ENCODE data around the gene MINK1. TPM values are rescaled to one million over a fixed set of nuclear protein-coding genes. Genes with fewer than 3 reads are reported as not detected.

MINK1 gene
- total and polyA plus RNA-seq, 2 donors (not counting 1 experiment from before 2014, with no cell fraction given) = 109 to 160 TPM

DNA sequence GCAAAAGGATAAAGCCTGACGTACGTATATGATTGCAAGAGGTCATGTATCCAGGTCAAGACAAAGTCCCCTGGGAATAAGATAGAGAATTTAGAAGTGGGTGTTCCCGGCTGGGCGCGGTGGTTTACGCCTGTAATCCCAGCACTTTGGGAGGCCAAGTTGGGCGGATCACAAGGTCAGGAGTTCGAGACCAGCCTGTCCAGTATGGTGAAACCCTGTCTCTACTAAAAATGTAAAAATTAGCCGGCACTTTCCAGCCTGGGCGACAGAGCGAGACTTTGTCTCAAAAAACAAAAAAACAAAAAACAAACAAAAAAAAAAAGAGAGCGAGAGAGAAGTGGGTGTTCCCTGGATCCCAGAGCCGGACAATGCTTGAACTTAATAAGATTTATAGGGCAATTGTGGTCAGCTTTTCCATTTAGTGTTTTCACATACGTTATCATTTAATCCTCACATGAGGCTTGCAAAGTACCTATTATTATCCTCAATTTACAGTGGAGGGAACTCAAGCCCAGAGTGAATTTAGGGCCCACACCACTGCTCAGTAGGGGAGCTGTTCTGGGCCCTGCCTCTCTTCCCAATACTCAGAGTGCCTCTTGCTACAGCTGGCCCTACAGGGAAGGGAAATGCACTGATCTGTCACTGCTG, 44.9 kb upstream of the MINK1 start:
- no peak overlapping the region for H3K4me3 ChIP-seq (ENCODE audit: control extremely low read depth in 1 of 5, extremely low read depth in 1 of 5, insufficient read depth in 1 of 5, low read depth in 2 of 5, low read length in 4 of 5)
- ChIA-PET POLR2A (interaction anchor here (0.8 kb wide), 1 partner anchor 20 kb away, joined by 3 read pairs; no protein-coding TSS in a partner anchor), CTCF (interaction anchor here (0.7 to 3.2 kb wide), 5 partner anchors 14 to 114 kb away, joined by 3 to 36 read pairs (median 4); partner anchors contain the start of genes ARRB2, C17orf114 and CHRNE)
- H3K79me2 ChIP-seq (ENCODE audit: control insufficient read depth, insufficient read depth, low read length) = no peaks in the 10 kb centered on the region
- H3K4me1 ChIP-seq (ENCODE audit: control insufficient read depth in 2 of 2, insufficient read depth in 2 of 2, low read length in 2 of 2) = peaks cover 28 to 34% of the 10 kb centered on the region in 2 donors
- 93% methylated on average over 6 of the region's 14 CpGs for WGBS (ENCODE audit: insufficient coverage)
- no peak overlapping the region for H3K4me2 ChIP-seq (replicated peaks; ENCODE audit: low read depth, low read length, poor library complexity, severe bottlenecking)
- no peak overlapping the region for H3K27ac Mint-ChIP-seq
- H2AFZ ChIP-seq (ENCODE audit: insufficient read depth, low read depth, low read length, poor library complexity, severe bottlenecking) = no peak overlapping the region
- no peak overlapping the region for H3K9ac ChIP-seq (ENCODE audit: low read length)
- H3K4me1 Mint-ChIP-seq = peaks cover 30% of the 10 kb centered on the region
- no peaks in the 10 kb centered on the region for H3K36me3 ChIP-seq (replicated peaks in 1 of 2; ENCODE audit: control extremely low read depth in 1 of 2, control insufficient read depth in 1 of 2, extremely low read depth in 1 of 2, insufficient read depth in 2 of 2, low read length in 1 of 2)
- no peaks in the 10 kb centered on the region for H4K20me1 ChIP-seq (ENCODE audit: control insufficient read depth, insufficient read depth, low read length, poor library complexity, severe bottlenecking)
- H3K27me3 Mint-ChIP-seq = peaks cover 31% of the 10 kb centered on the region
- H3K9me3 ChIP-seq (ENCODE audit: control extremely low read depth in 1 of 3, control insufficient read depth in 2 of 3, insufficient read depth in 1 of 3, low read length in 2 of 3) = peaks cover 0 to 27% (median 0%) of the 10 kb centered on the region in 3 donors
- TF ChIP-seq, protein P1, sequence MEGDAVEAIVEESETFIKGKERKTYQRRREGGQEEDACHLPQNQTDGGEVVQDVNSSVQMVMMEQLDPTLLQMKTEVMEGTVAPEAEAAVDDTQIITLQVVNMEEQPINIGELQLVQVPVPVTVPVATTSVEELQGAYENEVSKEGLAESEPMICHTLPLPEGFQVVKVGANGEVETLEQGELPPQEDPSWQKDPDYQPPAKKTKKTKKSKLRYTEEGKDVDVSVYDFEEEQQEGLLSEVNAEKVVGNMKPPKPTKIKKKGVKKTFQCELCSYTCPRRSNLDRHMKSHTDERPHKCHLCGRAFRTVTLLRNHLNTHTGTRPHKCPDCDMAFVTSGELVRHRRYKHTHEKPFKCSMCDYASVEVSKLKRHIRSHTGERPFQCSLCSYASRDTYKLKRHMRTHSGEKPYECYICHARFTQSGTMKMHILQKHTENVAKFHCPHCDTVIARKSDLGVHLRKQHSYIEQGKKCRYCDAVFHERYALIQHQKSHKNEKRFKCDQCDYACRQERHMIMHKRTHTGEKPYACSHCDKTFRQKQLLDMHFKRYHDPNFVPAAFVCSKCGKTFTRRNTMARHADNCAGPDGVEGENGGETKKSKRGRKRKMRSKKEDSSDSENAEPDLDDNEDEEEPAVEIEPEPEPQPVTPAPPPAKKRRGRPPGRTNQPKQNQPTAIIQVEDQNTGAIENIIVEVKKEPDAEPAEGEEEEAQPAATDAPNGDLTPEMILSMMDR (IDR thresholded peaks at IDR 0.05) = no peak
- no peak for TF ChIP-seq EZH2 (IDR thresholded peaks at IDR 0.05; ENCODE audit: borderline replicate concordance, insufficient read depth, low read depth, low read length, poor library complexity, severe bottlenecking)
- H3K9me3 Mint-ChIP-seq (ENCODE audit: insufficient read depth) = no peaks in the 10 kb centered on the region
- ATAC-seq (ENCODE audit: low read depth) (no peak), DNase-seq (no peak)
- H3K4me3 Mint-ChIP-seq = peak overlapping the region; percentile 39
- H3K27me3 ChIP-seq (replicated peaks in 1 of 4; ENCODE audit: control extremely low read depth in 1 of 4, control insufficient read depth in 3 of 4, insufficient read depth in 4 of 4, low read length in 3 of 4) = peaks cover 0 to 60% (median 38%) of the 10 kb centered on the region in 4 experiments
- no peak overlapping the region for H3K27ac ChIP-seq (ENCODE audit: low read length in 2 of 2)
- intact Hi-C loops (cut with micrococcal nuclease) = no loop called here
